Mesenchymal stem cell (in vitro differentiated cells and primary cell): ENCODE results near the gene MYO15B.

Source experiments
- DNase-seq: peaks from one replicate; pipeline ENCODE4 v3.0.0-alpha.2; 2013
- H2AFZ ChIP-seq: one replicate; pipeline ENCODE4 v1.6.1; 2013; ENCODE audit warnings: low read depth, mild to moderate bottlenecking, control low read depth, inconsistent platforms, low read length, moderate library complexity
- H2AK5ac ChIP-seq: 2 replicates; pipeline ENCODE4 v1.6.1; 2013; ENCODE audit warnings: low read length, moderate library complexity, mild to moderate bottlenecking, inconsistent platforms; ENCODE audit not compliant: severe bottlenecking
- H2BK120ac ChIP-seq: one replicate; pipeline ENCODE4 v1.6.1; 2013; ENCODE audit warnings: low read depth, mild to moderate bottlenecking, inconsistent platforms, low read length, moderate library complexity
- H2BK12ac ChIP-seq, 2 experiments: one replicate each; pipeline ENCODE4 v1.6.1; 2013; ENCODE audit warnings: inconsistent platforms in 2 of 2, low read length in 2 of 2, mild to moderate bottlenecking in 2 of 2, moderate library complexity in 2 of 2, control low read depth in 1 of 2
- H2BK15ac ChIP-seq: one replicate; pipeline ENCODE4 v1.6.1; 2013; ENCODE audit warnings: mild to moderate bottlenecking, low read depth, inconsistent platforms; ENCODE audit not compliant: poor library complexity, severe bottlenecking
- H2BK5ac ChIP-seq: 2 replicates; pipeline ENCODE4 v1.6.1; 2013; ENCODE audit warnings: low read depth, mild to moderate bottlenecking, low read length, control low read depth, inconsistent platforms; ENCODE audit not compliant: poor library complexity, severe bottlenecking
- H3K14ac ChIP-seq, 2 experiments: one replicate each; pipeline ENCODE4 v1.6.1; 2013; ENCODE audit warnings: inconsistent platforms in 2 of 2, low read length in 2 of 2, control low read depth in 1 of 2, mild to moderate bottlenecking in 1 of 2, moderate library complexity in 1 of 2
- H3K18ac ChIP-seq, 2 experiments: one replicate each; pipeline ENCODE4 v1.6.1; 2013; ENCODE audit warnings: inconsistent platforms in 2 of 2, low read length in 2 of 2, control low read depth in 1 of 2, low read depth in 1 of 2, mild to moderate bottlenecking in 1 of 2
- H3K23ac ChIP-seq, 2 experiments: one replicate each; pipeline ENCODE4 v1.6.1; 2013; ENCODE audit warnings: inconsistent platforms in 2 of 2, low read length in 2 of 2, mild to moderate bottlenecking in 2 of 2, moderate library complexity in 2 of 2, control low read depth in 1 of 2
- H3K27ac ChIP-seq: 2 replicates; pipeline ENCODE4 v1.5.1; 2013; ENCODE audit warnings: mild to moderate bottlenecking, moderate library complexity, low read length, control low read depth, inconsistent platforms; ENCODE audit not compliant: poor library complexity, severe bottlenecking
- H3K27me3 ChIP-seq, 2 experiments: 2 replicates each; pipeline versions ENCODE4 v1.6.1 to v1.7.0; 2013; ENCODE audit warnings: low read length in 2 of 2, mild to moderate bottlenecking in 2 of 2, moderate library complexity in 2 of 2, control low read depth in 1 of 2, inconsistent platforms in 1 of 2; ENCODE audit not compliant: control insufficient read depth in 1 of 2, insufficient read depth in 1 of 2
- H3K36me3 ChIP-seq, 2 experiments: 2 replicates each; pipeline versions ENCODE4 v1.6.1 to v1.7.0; 2013; ENCODE audit warnings: low read length in 2 of 2, control low read depth in 1 of 2, inconsistent platforms in 1 of 2, low read depth in 1 of 2, mild to moderate bottlenecking in 1 of 2; ENCODE audit not compliant: insufficient read depth in 2 of 2, control insufficient read depth in 1 of 2
- H3K4ac ChIP-seq, 2 experiments: one replicate each; pipeline ENCODE4 v1.6.1; 2013; ENCODE audit warnings: inconsistent platforms in 2 of 2, low read length in 2 of 2, mild to moderate bottlenecking in 2 of 2, moderate library complexity in 2 of 2, control low read depth in 1 of 2, low read depth in 1 of 2
- H3K4me1 ChIP-seq: 2 replicates; pipeline ENCODE4 v1.6.1; 2013; ENCODE audit warnings: low read depth, low read length, control low read depth; ENCODE audit not compliant: control insufficient read depth, insufficient read depth
- H3K4me2 ChIP-seq: 2 replicates; pipeline ENCODE4 v1.6.1; 2013; ENCODE audit warnings: low read length, mild to moderate bottlenecking, inconsistent platforms; ENCODE audit not compliant: poor library complexity, severe bottlenecking
- H3K4me3 ChIP-seq, 2 experiments: 2 replicates each; pipeline versions ENCODE4 v1.5.1 to v1.7.0; 2013; ENCODE audit warnings: low read length in 2 of 2, mild to moderate bottlenecking in 2 of 2, control low read depth in 1 of 2, low read depth in 1 of 2; ENCODE audit not compliant: insufficient read depth in 1 of 2
- H3K79me1 ChIP-seq: replicated peaks from 2 replicates; pipeline ENCODE4 v1.6.1; 2013; ENCODE audit warnings: mild to moderate bottlenecking, control low read depth, low read length, inconsistent platforms; ENCODE audit not compliant: poor library complexity, severe bottlenecking
- H3K9ac ChIP-seq: 2 replicates; pipeline ENCODE4 v1.7.0; 2013; ENCODE audit warnings: mild to moderate bottlenecking, low read length, moderate library complexity
- H3K9me3 ChIP-seq: 2 replicates; pipeline ENCODE4 v1.7.0; 2013; ENCODE audit warnings: mild to moderate bottlenecking, low read length; ENCODE audit not compliant: control insufficient read depth
- H4K8ac ChIP-seq: one replicate; pipeline ENCODE4 v1.6.1; 2013; ENCODE audit warnings: inconsistent platforms, mild to moderate bottlenecking, low read length, moderate library complexity
- H4K91ac ChIP-seq: one replicate; pipeline ENCODE4 v1.6.1; 2013; ENCODE audit warnings: mild to moderate bottlenecking, low read length, inconsistent platforms
- WGBS: methylation state at CpG from one replicate; pipeline ENCODE4 v1.1.7; 2013; ENCODE audit warnings: mixed read lengths; 5-methylcytosine and 5-hydroxymethylcytosine counted together

Gene MYO15B

DNA sequence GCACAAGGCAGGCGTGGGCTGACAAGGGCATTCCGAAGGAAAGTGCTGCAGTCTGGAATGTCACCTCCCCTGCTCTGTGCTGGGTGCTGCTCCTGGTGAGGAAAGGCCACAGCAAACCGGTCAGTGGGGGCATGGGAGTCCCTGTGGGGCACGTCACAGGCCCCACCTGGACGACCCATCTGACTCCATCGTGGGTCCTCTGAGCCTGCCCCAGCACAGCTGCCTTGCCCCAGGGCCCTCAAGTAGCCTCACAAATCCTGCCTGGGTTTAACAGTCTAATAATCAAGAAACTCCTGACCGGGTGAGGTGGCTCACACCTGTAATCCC lies 2.8 kb upstream of the MYO15B start:
- Histone ChIP-seq H2BK5ac (no peak overlapping the region), H3K4ac (no peak overlapping the region), H2AK5ac (no peak overlapping the region), H3K4me1 (peaks cover 11% of the 10 kb centered on the region), H3K36me3 (no peaks in the 10 kb centered on the region), H4K8ac (peak overlapping the region; percentile 19), H4K91ac (no peak overlapping the region), H2AFZ (no peak overlapping the region), H3K18ac (no peak overlapping the region), H3K14ac (no peak overlapping the region), H3K4me2 (no peak overlapping the region), H3K4me3 (no peak overlapping the region), H2BK15ac (no peak overlapping the region), H2BK12ac (no peak overlapping the region), H3K9ac (no peak overlapping the region), H3K27ac (no peak overlapping the region), H3K79me1 (no peaks in the 10 kb centered on the region), H3K9me3 (peaks cover 4% of the 10 kb centered on the region), H3K23ac (no peak overlapping the region), H3K27me3 (peaks cover 10 to 48% of the 10 kb centered on the region in 2 experiments), H2BK120ac (no peak overlapping the region)
- no peak for DNase-seq
- WGBS: 93% methylated on average over 7 of the region's 7 CpGs

DNA sequence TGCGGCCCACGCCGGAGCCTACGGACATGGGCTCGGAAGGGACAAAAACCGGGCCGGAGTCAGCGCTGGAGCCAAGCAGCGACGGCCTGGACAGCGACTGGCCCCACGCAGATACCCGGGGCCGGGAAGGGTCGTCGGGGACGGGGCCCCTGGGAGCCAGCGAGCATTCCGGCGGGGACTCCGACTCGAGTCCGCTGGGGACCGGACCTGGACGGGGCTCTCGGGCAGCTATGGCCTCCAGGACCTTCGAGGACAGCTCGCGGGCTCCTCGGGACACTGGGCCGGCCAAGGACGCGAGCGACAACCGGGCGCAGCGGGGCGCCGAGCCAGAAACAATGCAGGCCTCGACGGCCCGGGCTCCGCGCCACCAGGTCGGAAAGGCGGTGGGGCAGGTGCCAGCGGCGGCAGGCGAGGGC lies 1.0 kb downstream of the MYO15B start:
- Histone ChIP-seq H2BK15ac (peak overlapping the region; percentile 98), H3K79me1 (no peaks in the 10 kb centered on the region), H3K9me3 (peaks cover 4% of the 10 kb centered on the region), H2AK5ac (no peak overlapping the region), H2BK5ac (no peak overlapping the region), H3K4me1 (peaks cover 15% of the 10 kb centered on the region), H4K91ac (peak overlapping the region; percentile 74), H3K14ac (peak overlapping the region in 1 of 2 experiments; percentile 35), H3K9ac (no peak overlapping the region), H4K8ac (peak overlapping the region; percentile 94), H3K4ac (peak overlapping the region; percentile 60 to 88), H3K23ac (peak overlapping the region; percentile 62 to 78), H2BK120ac (peak overlapping the region; percentile 64), H3K18ac (peak overlapping the region; percentile 70 to 84), H3K27ac (no peak overlapping the region), H2AFZ (peak overlapping the region; percentile 55), H2BK12ac (peak overlapping the region in 1 of 2 experiments; percentile 50), H3K27me3 (peaks cover 10 to 56% of the 10 kb centered on the region in 2 experiments), H3K4me3 (peak overlapping the region; percentile 35 to 47), H3K36me3 (no peaks in the 10 kb centered on the region), H3K4me2 (peak overlapping the region; percentile 18)
- DNase-seq: no peak
- 13% methylated on average over 32 of the region's 49 CpGs for WGBS

DNA sequence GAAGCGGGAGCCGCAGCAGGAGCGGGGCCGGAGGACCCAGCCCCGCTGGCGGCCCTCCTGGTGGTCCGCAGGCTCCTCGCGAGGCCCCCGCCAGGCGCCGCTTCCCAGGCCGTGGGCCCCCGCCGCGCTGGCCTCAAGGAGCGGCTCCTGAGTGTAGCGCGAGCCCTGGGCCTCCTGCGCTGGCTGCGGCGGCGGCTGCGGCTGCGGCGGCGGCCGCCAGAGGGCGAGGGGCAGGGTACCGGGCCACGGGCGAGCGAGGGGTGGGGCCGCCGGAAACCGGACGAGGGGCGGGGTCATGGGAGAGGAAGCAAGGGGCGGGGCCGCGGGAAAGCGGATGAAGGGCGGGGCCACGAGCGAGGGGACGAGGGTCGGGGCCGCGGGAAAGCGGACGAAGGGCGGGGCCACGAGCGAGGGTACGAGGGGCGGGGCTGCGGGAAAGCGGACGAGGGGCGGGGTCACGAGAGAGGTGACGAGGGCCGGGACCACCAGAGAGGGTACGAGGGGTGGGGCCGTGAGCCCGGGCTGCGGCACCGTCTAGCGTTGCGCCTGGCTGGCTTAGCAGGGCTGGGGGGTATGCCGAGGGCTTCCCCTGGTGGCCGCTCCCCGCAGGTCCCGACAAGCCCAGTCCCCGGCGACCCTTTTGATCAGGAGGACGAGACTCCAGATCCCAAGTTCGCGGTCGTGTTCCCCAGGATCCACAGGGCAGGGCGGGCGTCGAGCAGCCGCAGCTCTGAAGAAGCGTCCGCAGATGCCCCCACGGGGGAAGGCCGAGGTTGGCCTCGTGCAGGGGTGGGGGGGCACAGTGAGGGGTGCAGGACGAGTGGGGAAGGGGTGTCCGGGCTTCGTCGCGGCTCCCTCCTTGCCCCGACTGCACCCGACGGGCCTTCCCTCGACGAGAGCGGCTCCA lies 1.7 kb downstream of the MYO15B start:
- peaks cover 15% of the 10 kb centered on the region for H3K4me1 ChIP-seq
- peak overlapping the region; percentile 60 to 88 for H3K4ac ChIP-seq
- no peak overlapping the region for H3K14ac ChIP-seq
- H3K9ac ChIP-seq: no peak overlapping the region
- no peak overlapping the region for H2BK5ac ChIP-seq
- H2AK5ac ChIP-seq: no peak overlapping the region
- peak overlapping the region; percentile 52 to 59 for H3K4me3 ChIP-seq
- H3K23ac ChIP-seq: no peak overlapping the region
- H4K91ac ChIP-seq: peak overlapping the region; percentile 87
- H3K18ac ChIP-seq: peak overlapping the region; percentile 70 to 88
- peaks cover 4% of the 10 kb centered on the region for H3K9me3 ChIP-seq
- no peaks in the 10 kb centered on the region for H3K79me1 ChIP-seq
- H3K36me3 ChIP-seq: no peaks in the 10 kb centered on the region
- peak overlapping the region; percentile 71 for H2BK120ac ChIP-seq
- peak overlapping the region; percentile 36 for H3K4me2 ChIP-seq
- DNase-seq: peak; percentile 84
- 17% methylated on average over 56 of the region's 100 CpGs for WGBS
- peak overlapping the region; percentile 98 for H2BK15ac ChIP-seq
- peak overlapping the region; percentile 55 for H2AFZ ChIP-seq
- H3K27me3 ChIP-seq: peaks cover 10 to 60% of the 10 kb centered on the region in 2 experiments
- peak overlapping the region; percentile 94 for H4K8ac ChIP-seq
- no peak overlapping the region for H3K27ac ChIP-seq
- H2BK12ac ChIP-seq: peak overlapping the region; percentile 68 to 86

DNA sequence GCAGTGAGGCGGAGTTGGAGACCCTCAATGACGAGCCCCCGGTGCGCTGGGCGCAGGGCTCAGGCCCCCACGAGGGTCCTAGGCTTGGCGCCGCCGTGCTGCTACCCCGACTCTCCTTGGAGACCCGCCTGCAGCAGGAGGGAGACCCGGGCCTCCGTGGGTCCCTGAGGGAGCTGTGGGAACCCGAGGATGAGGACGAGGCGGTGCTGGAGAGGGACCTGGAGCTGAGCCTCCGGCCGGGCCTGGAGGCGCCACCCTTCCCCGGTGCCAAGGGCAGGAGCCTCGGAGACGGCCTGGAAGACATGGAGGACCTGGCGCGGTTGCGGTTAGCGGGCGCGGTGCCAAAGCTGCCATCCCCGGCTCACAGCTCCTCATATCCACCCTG lies 2.3 kb downstream of the MYO15B start:
- WGBS: 89% methylated on average over 23 of the region's 29 CpGs
- H3K9me3 ChIP-seq: peaks cover 4% of the 10 kb centered on the region
- H2BK5ac ChIP-seq: no peak overlapping the region
- DNase-seq: no peak
- no peak overlapping the region for H2BK15ac ChIP-seq
- no peak overlapping the region for H3K23ac ChIP-seq
- H3K4me1 ChIP-seq: peaks cover 15% of the 10 kb centered on the region
- H3K4ac ChIP-seq: no peak overlapping the region
- peak overlapping the region in 1 of 2 experiments; percentile 52 for H3K4me3 ChIP-seq
- no peak overlapping the region for H2AK5ac ChIP-seq
- no peaks in the 10 kb centered on the region for H3K79me1 ChIP-seq
- peak overlapping the region; percentile 54 to 88 for H3K18ac ChIP-seq
- H3K14ac ChIP-seq: no peak overlapping the region
- no peak overlapping the region for H4K8ac ChIP-seq
- no peak overlapping the region for H2AFZ ChIP-seq
- no peaks in the 10 kb centered on the region for H3K36me3 ChIP-seq
- H3K27me3 ChIP-seq: peaks cover 10 to 63% of the 10 kb centered on the region in 2 experiments
- H3K4me2 ChIP-seq: peak overlapping the region; percentile 36
- H3K9ac ChIP-seq: no peak overlapping the region
- H2BK12ac ChIP-seq: no peak overlapping the region
- no peak overlapping the region for H4K91ac ChIP-seq
- H2BK120ac ChIP-seq: peak overlapping the region; percentile 71
- H3K27ac ChIP-seq: no peak overlapping the region
